Cerebellar cortex (tissue), 1 donor: ENCODE measurements around the gene MAP3K1.
"Not testable (repeated sequence)": the region's sequence is repeated elsewhere in the genome, so short reads cannot be mapped to it uniquely, and the experiment has no call there.

Source experiments
- DNase-seq: peaks from one replicate; pipeline ENCODE4 v3.0.0-alpha.2; 2015; ENCODE audit warnings: low spot score

MAP3K1 gene

GRCh38 chr5:56814963-56815657 is at the start of gene MAP3K1:
TSS of gene MAP3K1 (plus strand) at chr5:56815549. CDS start at chr5:56815574, 25 bp downstream.
- peak; percentile 68 for DNase-seq

- no peak for DNase-seq
These were observed 48.4 kb upstream of the MAP3K1 start for GRCh38 chr5:56766926-56767325.

GRCh38 chr5:56769875-56770604 is 45.3 kb upstream of the MAP3K1 start:
- DNase-seq, result no peak

GRCh38 chr5:56772767-56773166 is 42.6 kb upstream of the MAP3K1 start:
- DNase-seq, result no peak

GRCh38 chr5:56774957-56775356 is 40.4 kb upstream of the MAP3K1 start:
- DNase-seq, result no peak

- not testable (repeated sequence) for DNase-seq
These were observed 39.0 kb upstream of the MAP3K1 start for GRCh38 chr5:56776212-56776846.

GRCh38 chr5:56783261-56783660 is 32.1 kb upstream of the MAP3K1 start:
- no peak for DNase-seq

GRCh38 chr5:56786346-56786745 is 29.0 kb upstream of the MAP3K1 start:
- DNase-seq, result no peak

- no peak for DNase-seq
These were observed 24.0 kb upstream of the MAP3K1 start for GRCh38 chr5:56791396-56791795.

- DNase-seq, result no peak
These were observed 16.8 kb upstream of the MAP3K1 start for GRCh38 chr5:56798521-56798920.

GRCh38 chr5:56800186-56800585 is 15.2 kb upstream of the MAP3K1 start:
- DNase-seq, result no peak

GRCh38 chr5:56801256-56801655 is 14.1 kb upstream of the MAP3K1 start:
- DNase-seq, result no peak

- peak; percentile 60 for DNase-seq
These were observed 13.1 kb upstream of the MAP3K1 start for GRCh38 chr5:56802205-56802604.

GRCh38 chr5:56803025-56803424 is 12.3 kb upstream of the MAP3K1 start:
- peak; percentile 41 for DNase-seq

GRCh38 chr5:56803894-56804293 is 11.5 kb upstream of the MAP3K1 start:
- DNase-seq, result no peak

- DNase-seq, result no peak
These were observed 7.7 kb upstream of the MAP3K1 start for GRCh38 chr5:56807679-56808078.

GRCh38 chr5:56808211-56808610 is 7.1 kb upstream of the MAP3K1 start:
- DNase-seq, result no peak

GRCh38 chr5:56810826-56811225 is 4.5 kb upstream of the MAP3K1 start:
- DNase-seq, result no peak

GRCh38 chr5:56812110-56812509 is 3.2 kb upstream of the MAP3K1 start:
- no peak for DNase-seq

- no peak for DNase-seq
These were observed 2.0 kb upstream of the MAP3K1 start for GRCh38 chr5:56813302-56813701.

GRCh38 chr5:56814361-56814962 is 887 bp upstream of the MAP3K1 start:
- no peak for DNase-seq

GRCh38 chr5:56815658-56816545 is 553 bp downstream of the MAP3K1 start:
- DNase-seq, result peak; percentile 51
